ENCODE results near the gene ZFPM1.

ZFPM1 gene

GRCh38 chr16:88455610-88456355 lies 2.7 kb downstream of the ZFPM1 start:
- no peaks in the 10 kb centered on the region for H3K9me3 ChIP-seq (ENCODE audit: insufficient read depth, low read length)
- H3K9ac ChIP-seq (ENCODE audit: low read length), result peak overlapping the region; percentile 88
- H3K79me2 ChIP-seq (ENCODE audit: low read length), result peaks cover 66% of the 10 kb centered on the region
- peak overlapping the region; percentile 91 for H3K4me2 ChIP-seq (ENCODE audit: low read length)
- H4K20me1 ChIP-seq (ENCODE audit: insufficient read depth, low read length), result peaks cover 47% of the 10 kb centered on the region
- no peak overlapping the region for H2AFZ ChIP-seq (ENCODE audit: low read depth, low read length)
- peaks cover 3% of the 10 kb centered on the region; the same call in 1 of the 2 replicates for H3K27me3 ChIP-seq (ENCODE audit: low read depth, low read length)
- H3K4me1 ChIP-seq (ENCODE audit: low read length), result peaks cover 30% of the 10 kb centered on the region
- H3K4me3 ChIP-seq (ENCODE audit: low read length), result peak overlapping the region; percentile 98
- H3K27ac ChIP-seq (ENCODE audit: low read length), result peak overlapping the region; percentile 78
- TF ChIP-seq EZH2phosphoT487 (IDR thresholded peaks at IDR 0.05; ENCODE audit: low read depth), result no peak
- no peak for TF ChIP-seq CTCF (IDR thresholded peaks at IDR 0.05; ENCODE audit: low read depth, low read length)
- no peaks in the 10 kb centered on the region for H3K36me3 ChIP-seq (replicated peaks; ENCODE audit: low read depth, low read length)

- H3K36me3 ChIP-seq (replicated peaks; ENCODE audit: low read depth, low read length), result no peaks in the 10 kb centered on the region
- peaks cover 67% of the 10 kb centered on the region for H3K79me2 ChIP-seq (ENCODE audit: low read length)
- peaks cover 55% of the 10 kb centered on the region for H4K20me1 ChIP-seq (ENCODE audit: insufficient read depth, low read length)
- H3K9me3 ChIP-seq (ENCODE audit: insufficient read depth, low read length), result no peaks in the 10 kb centered on the region
- H3K4me3 ChIP-seq (ENCODE audit: low read length), result peak overlapping the region; percentile 98
- peak overlapping the region; percentile 88 for H3K9ac ChIP-seq (ENCODE audit: low read length)
- H2AFZ ChIP-seq (ENCODE audit: low read depth, low read length), result no peak overlapping the region
- peak overlapping the region; percentile 91 for H3K4me2 ChIP-seq (ENCODE audit: low read length)
- peaks cover 30% of the 10 kb centered on the region for H3K4me1 ChIP-seq (ENCODE audit: low read length)
- H3K27me3 ChIP-seq (ENCODE audit: low read depth, low read length), result peaks cover 3% of the 10 kb centered on the region; the same call in 1 of the 2 replicates
- TF ChIP-seq EZH2phosphoT487 (IDR thresholded peaks at IDR 0.05; ENCODE audit: low read depth), result no peak
- TF ChIP-seq CTCF (IDR thresholded peaks at IDR 0.05; ENCODE audit: low read depth, low read length), result 0 out of 2 replicates have a peak, but pooled peaks have one; percentile 2
- H3K27ac ChIP-seq (ENCODE audit: low read length), result peak overlapping the region; percentile 78
Observed at GRCh38 chr16:88456356-88457292, 3.5 kb downstream of the ZFPM1 start.

- Histone ChIP-seq H3K4me1 (ENCODE audit: low read length) (peaks cover 32% of the 10 kb centered on the region), H3K79me2 (ENCODE audit: low read length) (peaks cover 81% of the 10 kb centered on the region), H3K9ac (ENCODE audit: low read length) (no peak overlapping the region), H3K9me3 (ENCODE audit: insufficient read depth, low read length) (no peaks in the 10 kb centered on the region), H3K4me3 (ENCODE audit: low read length) (no peak overlapping the region), H3K27me3 (ENCODE audit: low read depth, low read length) (no peaks in the 10 kb centered on the region), H4K20me1 (ENCODE audit: insufficient read depth, low read length) (peaks cover 71% of the 10 kb centered on the region), H3K36me3 (replicated peaks; ENCODE audit: low read depth, low read length) (no peaks in the 10 kb centered on the region), H2AFZ (ENCODE audit: low read depth, low read length) (no peak overlapping the region), H3K27ac (ENCODE audit: low read length) (no peak overlapping the region), H3K4me2 (ENCODE audit: low read length) (no peak overlapping the region)
- no peak for TF ChIP-seq EZH2phosphoT487 (IDR thresholded peaks at IDR 0.05; ENCODE audit: low read depth)
- TF ChIP-seq CTCF (IDR thresholded peaks at IDR 0.05; ENCODE audit: low read depth, low read length), result no peak
Observed at GRCh38 chr16:88458039-88458772, 5.1 kb downstream of the ZFPM1 start.

Data from OCI-LY3 (cell line).